CD4-positive, alpha-beta T cell (primary cell): ENCODE data around the gene TIGD3. TPM values are rescaled to one million over a fixed set of nuclear protein-coding genes. Genes with fewer than 3 reads are reported as not detected.
A peak's percentile ranks its signal among the peaks of the same experiment; 100 is the strongest.

Experiments
- ATAC-seq: fragments of 200-7000 bp; cut with Tn5 transposase; one replicate; pipeline ENCODE4 v1.10.0; 2022; ENCODE audit warnings: mild to moderate bottlenecking; ENCODE audit not compliant: poor library complexity
- CTCF ChIA-PET: fragments of 350-600 bp; sonication (Branson Sonifier 250); formaldehyde crosslinking; loops from one replicate; lab custom pipeline; 2021; ENCODE audit warnings: antibody characterized with exemption, inconsistent platforms; lab: Charles Lee
- POLR2A ChIA-PET: fragments of 350-600 bp; sonication (Branson Sonifier 250); formaldehyde crosslinking; loops from one replicate; lab custom pipeline; 2021; ENCODE audit warnings: antibody characterized with exemption, inconsistent platforms; lab: Charles Lee
- DNase-seq, 14 experiments: peaks; one replicate each; pipeline ENCODE4 v3.0.0-alpha.2; 2013 to 2020; ENCODE audit warnings: mixed read lengths in 2 of 14
- H3K27ac ChIP-seq, 2 donors: one replicate each; pipeline versions ENCODE4 v1.5.1 to v1.7.0; 2013; ENCODE audit warnings: low read length in 2 of 2, low read depth in 1 of 2, mild to moderate bottlenecking in 1 of 2
- H3K27me3 ChIP-seq, 2 experiments: 1 replicate in 1 of 2; 2 replicates in 1 of 2; pipeline versions ENCODE4 v1.6.1 to v1.7.0; 2013; ENCODE audit warnings: low read length in 2 of 2, control low read depth in 1 of 2, mild to moderate bottlenecking in 1 of 2, moderate library complexity in 1 of 2; ENCODE audit not compliant: insufficient read depth in 2 of 2, control insufficient read depth in 1 of 2
- H3K36me3 ChIP-seq: one replicate; pipeline ENCODE4 v1.6.1; 2013; ENCODE audit warnings: low read length, control low read depth; ENCODE audit not compliant: insufficient read depth
- H3K4me1 ChIP-seq: one replicate; pipeline ENCODE4 v1.6.1; 2013; ENCODE audit warnings: low read length, control low read depth; ENCODE audit not compliant: insufficient read depth
- H3K4me3 ChIP-seq: one replicate; pipeline ENCODE4 v1.5.1; 2013; ENCODE audit warnings: mild to moderate bottlenecking, low read length, moderate library complexity
- H3K9me3 ChIP-seq, 2 experiments: 1 replicate in 1 of 2; 2 replicates in 1 of 2; pipeline versions ENCODE4 v1.6.1 to v1.7.0; 2013; ENCODE audit warnings: low read length in 2 of 2, mild to moderate bottlenecking in 2 of 2, control low read depth in 1 of 2, moderate library complexity in 1 of 2; ENCODE audit not compliant: control insufficient read depth in 1 of 2, insufficient read depth in 1 of 2
- H3K27ac Mint-ChIP-seq: one replicate; pipeline ENCODE4 v1.8.0; 2020; ENCODE audit warnings: mixed read lengths
- H3K27me3 Mint-ChIP-seq: one replicate; pipeline ENCODE4 v1.8.0; 2021; ENCODE audit warnings: mixed read lengths
- H3K36me3 Mint-ChIP-seq: one replicate; pipeline ENCODE4 v1.8.0; 2021; ENCODE audit warnings: low read depth, mixed read lengths
- H3K4me1 Mint-ChIP-seq: one replicate; pipeline ENCODE4 v1.8.0; 2021; ENCODE audit warnings: low read depth, mixed read lengths
- H3K4me3 Mint-ChIP-seq: one replicate; pipeline ENCODE4 v1.8.0; 2020; ENCODE audit warnings: mild to moderate bottlenecking, mixed read lengths
- H3K9me3 Mint-ChIP-seq: one replicate; pipeline ENCODE4 v1.8.0; 2020; ENCODE audit warnings: mixed read lengths
- CTCF ChIP-seq: fragments of 200-600 bp; IDR thresholded peaks from one replicate; pipeline ENCODE4 v1.8.0; 2022; ENCODE audit warnings: antibody characterized with exemption, mild to moderate bottlenecking
- intact Hi-C, 2 experiments: fragments of 100-400 bp; cut with DNase I in 1 of 2; cut with micrococcal nuclease in 1 of 2; formaldehyde crosslinking; loops; one replicate each; pipeline versions ENCODE4 v1.15.1 to v1.9.0; 2023 to 2025; cut with DNase I, micrococcal nuclease
- total RNA-seq, 174 experiments: library from RNA in 2 of 174; stranded (reverse) in 2 of 174; gene quantifications; one replicate each; pipeline ENCODE4 v1.2.3 and lab custom pipeline; 2021 to 2026

TIGD3 gene
- total RNA-seq, 2 experiments from 2014 or later, result 0.73 to 0.85 TPM

- peaks cover 21% of the 10 kb centered on the region for H3K4me1 ChIP-seq
- POLR2A ChIA-PET, result interaction anchor here (0.6 to 3.8 kb wide), 11 partner anchors 15 to 1043 kb away, joined by 3 to 16 read pairs (median 11); partner anchors contain the start of genes DPF2, MALAT1, POLA2 and SYVN1
Measured at GRCh38 chr11:65314501-65315203, 39.9 kb upstream of the TIGD3 start, which contains the start of gene CDC42EP2. TSS of gene CDC42EP2 (plus strand) at chr11:65314866. CDS start at chr11:65320899, 6,033 bp downstream.

GRCh38 chr11:65315204-65315865, 39.2 kb upstream of the TIGD3 start:
- peak; percentile 99 for TF ChIP-seq CTCF
- peak overlapping the region; percentile 90 for H3K4me3 ChIP-seq
- no peak overlapping the region for H3K27ac Mint-ChIP-seq

More at GRCh38 chr11:65314501-65315203, 39.9 kb upstream of the TIGD3 start, which contains the start of gene CDC42EP2:
- ATAC-seq (peak; percentile 89), DNase-seq (peak; percentile 35 to 86 (median 72))
- Mint-ChIP-seq H3K27me3 (no peaks in the 10 kb centered on the region), H3K9me3 (no peaks in the 10 kb centered on the region), H3K4me1 (peaks cover 12% of the 10 kb centered on the region), H3K27ac (no peak within 1 kb of the TSS), H3K36me3 (no peaks in the 10 kb centered on the region), H3K4me3 (peak within 1 kb of the TSS; percentile 86)
- Histone ChIP-seq H3K9me3 (no peaks in the 10 kb centered on the region), H3K36me3 (no peaks in the 10 kb centered on the region), H3K27me3 (peaks cover 0 to 2% of the 10 kb centered on the region in 2 experiments), H3K27ac (no peak within 1 kb of the TSS), H3K4me3 (peak within 1 kb of the TSS; percentile 90)
- CTCF ChIA-PET, result interaction anchor here (0.7 to 5.2 kb wide), 14 partner anchors 9 to 301 kb away, joined by 3 to 55 read pairs (median 4); partner anchors contain the start of genes ARL2, DPF2 and TIGD3
- TF ChIP-seq CTCF, result no peak
- intact Hi-C loops, result loop anchor here (1.0 to 10.0 kb wide), 7 partner anchors 18 to 302 kb away; partner anchors contain the start of genes ARL2 (in 2 of the 2) and DPF2 (in 1 of the 2)

GRCh38 chr11:65315866-65316226, 38.7 kb upstream of the TIGD3 start:
- intact Hi-C loops, result loop anchor here (1.0 to 10.0 kb wide), 6 partner anchors 17 to 301 kb away; partner anchors contain the start of genes ARL2 (in 1 of the 2) and DPF2 (in 1 of the 2)

More at GRCh38 chr11:65315204-65315865, 39.2 kb upstream of the TIGD3 start:
- H3K36me3 Mint-ChIP-seq, result no peaks in the 10 kb centered on the region
- ChIA-PET POLR2A (interaction anchor here (0.6 to 3.8 kb wide), 11 partner anchors 14 to 1044 kb away, joined by 3 to 16 read pairs (median 11); partner anchors contain the start of genes DPF2, MALAT1, POLA2 and SYVN1), CTCF (interaction anchor here (0.7 to 5.2 kb wide), 16 partner anchors 9 to 301 kb away, joined by 3 to 55 read pairs (median 4); partner anchors contain the start of genes ARL2, DPF2, POLA2 and TIGD3)
- intact Hi-C loops, result loop anchor here (1.0 to 10.0 kb wide), 6 partner anchors 17 to 301 kb away; partner anchors contain the start of genes ARL2 (in 1 of the 2) and DPF2 (in 1 of the 2)
- peak; percentile 69 for ATAC-seq
- Histone ChIP-seq H3K4me1 (peaks cover 21% of the 10 kb centered on the region), H3K9me3 (no peaks in the 10 kb centered on the region), H3K36me3 (no peaks in the 10 kb centered on the region), H3K27ac (no peak overlapping the region), H3K27me3 (peaks cover under 1 to 2% of the 10 kb centered on the region in 2 experiments)
- no peaks in the 10 kb centered on the region for H3K27me3 Mint-ChIP-seq
- H3K9me3 Mint-ChIP-seq, result no peaks in the 10 kb centered on the region
- H3K4me3 Mint-ChIP-seq, result peak overlapping the region; percentile 86
- H3K4me1 Mint-ChIP-seq, result peaks cover 12% of the 10 kb centered on the region
- peak; percentile 69 to 88 (median 72) for DNase-seq

More at GRCh38 chr11:65315866-65316226, 38.7 kb upstream of the TIGD3 start:
- H3K27ac ChIP-seq, result no peak overlapping the region
- Mint-ChIP-seq H3K9me3 (no peaks in the 10 kb centered on the region), H3K4me1 (peaks cover 12% of the 10 kb centered on the region), H3K27me3 (no peaks in the 10 kb centered on the region), H3K4me3 (peak overlapping the region; percentile 86), H3K27ac (no peak overlapping the region), H3K36me3 (no peaks in the 10 kb centered on the region)
- POLR2A ChIA-PET, result interaction anchor here (0.8 to 3.8 kb wide), 9 partner anchors 14 to 182 kb away, joined by 3 to 16 read pairs (median 12); partner anchors contain the start of genes DPF2, MALAT1, POLA2 and SYVN1
- DNase-seq (no peak), ATAC-seq (no peak)
- CTCF ChIA-PET, result interaction anchor here (0.8 to 5.2 kb wide), 14 partner anchors 10 to 302 kb away, joined by 3 to 55 read pairs (median 4); partner anchors contain the start of genes ARL2, DPF2 and POLA2
- no peaks in the 10 kb centered on the region for H3K9me3 ChIP-seq
- H3K4me3 ChIP-seq, result peak overlapping the region; percentile 90
- H3K36me3 ChIP-seq, result no peaks in the 10 kb centered on the region
- peaks cover 21% of the 10 kb centered on the region for H3K4me1 ChIP-seq
- TF ChIP-seq CTCF, result peak; percentile 76
- H3K27me3 ChIP-seq, result peaks cover 2 to 4% of the 10 kb centered on the region in 2 experiments
